GM23248 (cell line): ENCODE results near the gene TXNRD1. TPM values are rescaled to one million over a fixed set of nuclear protein-coding genes. Genes with fewer than 3 reads are reported as not detected.
A peak's percentile ranks its signal among the peaks of the same experiment; 100 is the strongest.

Experiments
- DNase-seq: peaks from one replicate; pipeline ENCODE4 v3.0.0-alpha.2; 2015
- H2AFZ ChIP-seq: fragments of 200-600 bp; sonication (generic); 2 replicates; pipeline ENCODE4 v1.6.1; 2016; ENCODE audit warnings: antibody characterized with exemption
- H3F3A ChIP-seq: fragments of 200-600 bp; sonication (generic); 2 replicates; pipeline ENCODE4 v1.6.1; 2016; ENCODE audit warnings: mild to moderate bottlenecking, antibody characterized with exemption, mixed run types; ENCODE audit not compliant: insufficient read depth
- H3K27ac ChIP-seq: fragments of 200-600 bp; sonication (generic); 2 replicates; pipeline ENCODE4 v1.5.1; 2016; ENCODE audit warnings: mild to moderate bottlenecking
- H3K27me3 ChIP-seq: fragments of 200-600 bp; sonication (generic); replicated peaks from 2 replicates; pipeline ENCODE4 v1.6.1; 2016; ENCODE audit warnings: mild to moderate bottlenecking; ENCODE audit not compliant: insufficient read depth
- H3K36me3 ChIP-seq: fragments of 200-600 bp; sonication (generic); 2 replicates; pipeline ENCODE4 v1.6.1; 2016; ENCODE audit warnings: low read depth, mild to moderate bottlenecking
- H3K4me1 ChIP-seq: fragments of 200-600 bp; sonication (generic); 2 replicates; pipeline ENCODE4 v1.6.1; 2016; ENCODE audit warnings: mild to moderate bottlenecking; ENCODE audit not compliant: insufficient read depth
- H3K4me2 ChIP-seq: fragments of 200-600 bp; sonication (generic); one replicate; pipeline ENCODE4 v1.6.1; 2016; ENCODE audit warnings: mild to moderate bottlenecking; ENCODE audit not compliant: unreplicated experiment
- H3K4me3 ChIP-seq: fragments of 200-600 bp; sonication (generic); 2 replicates; pipeline ENCODE4 v1.5.1; 2016; ENCODE audit warnings: mild to moderate bottlenecking
- H3K79me2 ChIP-seq: fragments of 200-600 bp; sonication (generic); 2 replicates; pipeline ENCODE4 v1.6.1; 2016; ENCODE audit warnings: mild to moderate bottlenecking; ENCODE audit not compliant: insufficient read depth
- H3K9ac ChIP-seq: fragments of 200-600 bp; sonication (generic); 2 replicates; pipeline ENCODE4 v1.6.1; 2016; ENCODE audit warnings: mild to moderate bottlenecking
- H3K9me2 ChIP-seq: fragments of 200-600 bp; sonication (generic); 2 replicates; pipeline ENCODE4 v1.6.1; 2016; ENCODE audit warnings: mixed run types, mild to moderate bottlenecking, moderate library complexity; ENCODE audit not compliant: insufficient read depth
- H3K9me3 ChIP-seq: fragments of 200-600 bp; sonication (generic); one replicate; pipeline ENCODE4 v1.6.1; 2017; ENCODE audit warnings: low read depth
- H4K20me1 ChIP-seq: fragments of 200-600 bp; sonication (generic); 2 replicates; pipeline ENCODE4 v1.6.0; 2016; ENCODE audit not compliant: insufficient read depth
- EZH2 ChIP-seq: fragments of 200-600 bp; sonication (generic); IDR thresholded peaks from 2 replicates; pipeline ENCODE4 v1.6.1; 2018; ENCODE audit warnings: antibody characterized with exemption, mild to moderate bottlenecking; ENCODE audit not compliant: insufficient read depth, poor library complexity, severe bottlenecking
- EZH2phosphoT487 ChIP-seq: fragments of 200-600 bp; sonication (generic); IDR thresholded peaks from 2 replicates; pipeline ENCODE4 v1.6.1; 2018; ENCODE audit warnings: antibody characterized with exemption, moderate library complexity, mild to moderate bottlenecking, low read depth; ENCODE audit not compliant: insufficient read depth
- WGBS, 2 experiments: methylation state at CpG; one replicate each; pipeline ENCODE4 v1.1.6; 2015 to 2017; ENCODE audit warnings: low lambda C conversion rate in 2 of 2, low coverage in 1 of 2; ENCODE audit errors: missing lambda C conversion rate in 2 of 2; 5-methylcytosine and 5-hydroxymethylcytosine counted together
- in situ Hi-C: fragments of 300-500 bp; cut with MboI; formaldehyde crosslinking; loops from 2 replicates; pipeline ENCODE4 v1.15.0; 2020
- polyA plus RNA-seq: library from polyadenylated mRNA; unstranded; fragments of >200 nt; fragmentation: Nextera tagmentation; extraction: Ambion mirVana; gene quantifications from 2 replicates; pipeline ENCODE4 v1.2.1, GENCODE V29; 2016
- total RNA-seq: library from RNA; depleted of rRNA; stranded (reverse); fragments of >200 nt; shearing (Covaris generic); gene quantifications from 2 replicates; pipeline ENCODE4 v1.2.3, GENCODE V29; 2014

Gene TXNRD1
- total and polyA plus RNA-seq, 2 experiments from 2014 or later: 255 to 477 TPM

GRCh38 chr12:104357421-104357952 is 141.9 kb downstream of the TXNRD1 start:
- peak; percentile 57 for DNase-seq
- WGBS, 2 experiments: 100% methylated on average over 1 of the region's 1 CpG

GRCh38 chr12:104358353-104359003 is 142.9 kb downstream of the TXNRD1 start:
- Histone ChIP-seq H4K20me1 (no peaks in the 10 kb centered on the region), H3K4me2 (no peak overlapping the region), H3K36me3 (peaks cover 12% of the 10 kb centered on the region; the same call in 1 of the 2 replicates), H3K79me2 (no peaks in the 10 kb centered on the region), H3K27ac (no peak overlapping the region), H3K9me2 (no peaks in the 10 kb centered on the region), H3K9me3 (no peaks in the 10 kb centered on the region), H3F3A (peaks cover 53% of the 10 kb centered on the region), H3K4me1 (no peaks in the 10 kb centered on the region), H3K27me3 (no peaks in the 10 kb centered on the region), H3K9ac (no peak overlapping the region), H2AFZ (no peak overlapping the region), H3K4me3 (no peak overlapping the region)
- WGBS, 2 experiments: 77 to 80% methylated on average over 5 of the region's 5 CpGs
- DNase-seq: peak; percentile 67
- TF ChIP-seq EZH2phosphoT487: no peak
- no peak for TF ChIP-seq EZH2
- in situ Hi-C loops: no loop called here

More at GRCh38 chr12:104357421-104357952, 141.9 kb downstream of the TXNRD1 start:
- Histone ChIP-seq H3K9ac (no peak overlapping the region), H3K27me3 (no peaks in the 10 kb centered on the region), H3K27ac (no peak overlapping the region), H3K79me2 (0 out of 2 replicates have a peak, but pooled peaks cover 5% of the 10 kb centered on the region), H3K9me3 (no peaks in the 10 kb centered on the region), H3F3A (peaks cover 62% of the 10 kb centered on the region), H2AFZ (no peak overlapping the region), H4K20me1 (0 out of 2 replicates have a peak, but pooled peaks cover 8% of the 10 kb centered on the region), H3K4me3 (no peak overlapping the region), H3K4me2 (no peak overlapping the region), H3K36me3 (peaks cover 22% of the 10 kb centered on the region), H3K9me2 (no peaks in the 10 kb centered on the region), H3K4me1 (peaks cover 7% of the 10 kb centered on the region; the same call in 1 of the 2 replicates)
- in situ Hi-C loops: no loop called here
- TF ChIP-seq EZH2: no peak
- no peak for TF ChIP-seq EZH2phosphoT487

- 83 to 90% methylated on average over 10 of the region's 10 CpGs for WGBS, 2 experiments
- in situ Hi-C loops: no loop called here
- Histone ChIP-seq H3K4me3 (no peak overlapping the region), H3K27ac (no peak overlapping the region), H3F3A (peaks cover 48% of the 10 kb centered on the region), H3K4me1 (no peaks in the 10 kb centered on the region), H3K36me3 (0 out of 2 replicates have a peak, but pooled peaks cover 10% of the 10 kb centered on the region), H3K27me3 (no peaks in the 10 kb centered on the region), H4K20me1 (no peaks in the 10 kb centered on the region), H3K79me2 (no peaks in the 10 kb centered on the region), H3K9me3 (no peaks in the 10 kb centered on the region), H3K9ac (no peak overlapping the region), H3K9me2 (no peaks in the 10 kb centered on the region), H2AFZ (no peak overlapping the region), H3K4me2 (no peak overlapping the region)
- DNase-seq: no peak
- no peak for TF ChIP-seq EZH2phosphoT487
- no peak for TF ChIP-seq EZH2
Observed at GRCh38 chr12:104359216-104359615, 143.6 kb downstream of the TXNRD1 start.

GRCh38 chr12:104360157-104360556 is 144.6 kb downstream of the TXNRD1 start:
- WGBS, 2 experiments: 89 to 93% methylated on average over 3 of the region's 3 CpGs
- in situ Hi-C loops: no loop called here

More at GRCh38 chr12:104360157-104360556, 144.6 kb downstream of the TXNRD1 start:
- H3K9me3 ChIP-seq: no peaks in the 10 kb centered on the region
- no peak overlapping the region for H3K4me3 ChIP-seq
- peaks cover 38% of the 10 kb centered on the region for H3F3A ChIP-seq
- no peak overlapping the region for H3K27ac ChIP-seq
- H3K36me3 ChIP-seq: 0 out of 2 replicates have a peak, but pooled peaks cover under 1% of the 10 kb centered on the region
- H3K27me3 ChIP-seq: no peaks in the 10 kb centered on the region
- no peaks in the 10 kb centered on the region for H3K79me2 ChIP-seq
- no peak for TF ChIP-seq EZH2phosphoT487
- TF ChIP-seq EZH2: no peak
- H3K4me2 ChIP-seq: no peak overlapping the region
- no peaks in the 10 kb centered on the region for H3K9me2 ChIP-seq
- DNase-seq: peak; percentile 48
- no peaks in the 10 kb centered on the region for H4K20me1 ChIP-seq
- H2AFZ ChIP-seq: no peak overlapping the region
- H3K4me1 ChIP-seq: no peaks in the 10 kb centered on the region
- H3K9ac ChIP-seq: no peak overlapping the region
